HCT116 (cell line): Measurements from ENCODE around the gene INSL3. TPM values are rescaled to one million over a fixed set of nuclear protein-coding genes. Genes with fewer than 3 reads are reported as not detected.

Source experiments
- ATAC-seq: fragments of 200-7000 bp; cut with Tn5 transposase; 2 replicates; pipeline ENCODE4 v1.9.1; 2020; ENCODE audit warnings: mild to moderate bottlenecking, moderate library complexity
- BruUV-seq: library from RNA; stranded (reverse); fragments of 400-500 nt; replicated peaks from 2 replicates; lab custom pipeline; 2021; lab: Mats Ljungman, UMichigan
- CTCF ChIA-PET: fragments of 300-600 bp; sonication (Branson Sonifier 250); formaldehyde crosslinking; loops from one replicate; lab custom pipeline; 2021; ENCODE audit warnings: antibody characterized with exemption; lab: Charles Lee
- POLR2A ChIA-PET: fragments of 300-600, 350-600 bp; sonication (Branson Sonifier 250); formaldehyde crosslinking; loops from one replicate; lab custom pipeline; 2021; ENCODE audit warnings: antibody characterized with exemption; lab: Charles Lee
- RAD21 ChIA-PET, 2 experiments: fragments of 300-600 bp; sonication (Branson Sonifier 250); formaldehyde crosslinking; loops; one replicate each; lab custom pipeline; 2023; ENCODE audit warnings: low total read pairs in 2 of 2; ENCODE audit not compliant: uncharacterized antibody in 2 of 2, unreplicated experiment in 2 of 2, low non-redundant PET in 1 of 2; lab: Charles Lee
- DNase-seq: peaks from one replicate; pipeline ENCODE4 v3.0.0-alpha.2; 2010; ENCODE audit warnings: low read depth, low spot score
- H2AFZ ChIP-seq: fragments of 200-600 bp; shearing (Covaris generic), sonication (generic); 2 replicates; pipeline ENCODE4 v1.6.1; 2017; ENCODE audit warnings: low read depth, mixed run types, mixed read lengths, antibody characterized with exemption, low read length; ENCODE audit not compliant: poor library complexity, severe bottlenecking
- H3K27ac ChIP-seq: 2 replicates; pipeline ENCODE4 v1.5.1; 2012; ENCODE audit warnings: low read depth, low read length
- H3K27me3 ChIP-seq: fragments of 200-600 bp; sonication (generic); 2 replicates; pipeline ENCODE4 v1.6.1; 2016; ENCODE audit warnings: mixed run types, low read length, mixed read lengths; ENCODE audit not compliant: insufficient read depth
- H3K36me3 ChIP-seq, 2 experiments: fragments of 200-500 bp in 1 of 2; fragments of 200-600 bp in 1 of 2; sonication (Bioruptor generic) in 1 of 2; sonication (generic) in 1 of 2; 2 replicates each; pipeline versions ENCODE4 v1.5.1 to v1.6.1; 2014 to 2016; ENCODE audit warnings: low read length in 2 of 2, inconsistent platforms in 1 of 2, mixed read lengths in 1 of 2, mixed run types in 1 of 2; ENCODE audit not compliant: insufficient read depth in 2 of 2, control insufficient read depth in 1 of 2
- H3K4me1 ChIP-seq, 2 experiments: fragments of 200-600 bp in 1 of 2; sonication (generic) in 1 of 2; 2 replicates each; pipeline versions ENCODE4 v1.5.1 to v1.6.1; 2012 to 2017; ENCODE audit warnings: low read length in 2 of 2, inconsistent platforms in 1 of 2, mild to moderate bottlenecking in 1 of 2, mixed read lengths in 1 of 2, mixed run types in 1 of 2, moderate library complexity in 1 of 2; ENCODE audit not compliant: insufficient read depth in 2 of 2, control insufficient read depth in 1 of 2
- H3K4me2 ChIP-seq: fragments of 200-600 bp; sonication (generic); 2 replicates; pipeline ENCODE4 v1.6.1; 2017; ENCODE audit warnings: mixed run types, low read length, mixed read lengths
- H3K4me3 ChIP-seq, 2 experiments: fragments of 200-600 bp in 1 of 2; sonication (generic) in 1 of 2; replicated peaks in 1 of 2; 2 replicates each; pipeline ENCODE4 v1.5.1; 2011 to 2016; ENCODE audit warnings: low read length in 2 of 2, control low read depth in 1 of 2, low read depth in 1 of 2, mild to moderate bottlenecking in 1 of 2, mixed read lengths in 1 of 2, mixed run types in 1 of 2
- H3K79me2 ChIP-seq: fragments of 200-600 bp; sonication (generic); 2 replicates; pipeline ENCODE4 v1.6.1; 2017; ENCODE audit warnings: mild to moderate bottlenecking, mixed run types, low read length, moderate library complexity, mixed read lengths; ENCODE audit not compliant: insufficient read depth
- H3K9ac ChIP-seq: fragments of 200-600 bp; sonication (generic); 2 replicates; pipeline ENCODE4 v1.6.1; 2016; ENCODE audit warnings: low read length, mixed read lengths
- H3K9me2 ChIP-seq: fragments of 200-600 bp; sonication (generic), shearing (Covaris generic); 2 replicates; pipeline ENCODE4 v1.6.1; 2017; ENCODE audit warnings: mixed run types, mild to moderate bottlenecking, moderate library complexity; ENCODE audit not compliant: insufficient read depth
- H3K9me3 ChIP-seq, 2 experiments: fragments of 200-500 bp in 1 of 2; fragments of 200-600 bp in 1 of 2; sonication (Bioruptor generic) in 1 of 2; sonication (generic) in 1 of 2; 2 replicates each; pipeline ENCODE4 v1.6.1; 2014 to 2017; ENCODE audit warnings: low read length in 2 of 2, mixed read lengths in 2 of 2, inconsistent platforms in 1 of 2, low read depth in 1 of 2, mild to moderate bottlenecking in 1 of 2, mixed run types in 1 of 2, moderate library complexity in 1 of 2; ENCODE audit not compliant: control insufficient read depth in 1 of 2, insufficient read depth in 1 of 2
- H4K20me1 ChIP-seq: fragments of 200-600 bp; sonication (generic), shearing (Covaris generic); 2 replicates; pipeline ENCODE4 v1.6.1; 2017; ENCODE audit warnings: mixed run types, mild to moderate bottlenecking, moderate library complexity; ENCODE audit not compliant: insufficient read depth
- CEBPB ChIP-seq: IDR thresholded peaks from 2 replicates; pipeline ENCODE4 v1.6.1; 2012; ENCODE audit warnings: low read depth
- CTCF ChIP-seq, 3 experiments: fragments of 200-600 bp in 1 of 3; sonication (generic) in 1 of 3; IDR thresholded peaks in 2 of 3; conservative IDR thresholded peaks in 1 of 3; 2 replicates each; pipeline ENCODE4 v1.5.1; 2012 to 2017; ENCODE audit warnings: low read depth in 2 of 3, low read length in 2 of 3, antibody characterized with exemption in 1 of 3, borderline replicate concordance in 1 of 3, control low read depth in 1 of 3, mild to moderate bottlenecking in 1 of 3, mixed read lengths in 1 of 3, mixed run types in 1 of 3, moderate library complexity in 1 of 3; ENCODE audit not compliant: insufficient read depth in 1 of 3
- EGR1 ChIP-seq: IDR thresholded peaks from 2 replicates; pipeline ENCODE4 v1.6.1; 2012; ENCODE audit warnings: low read depth
- ELF1 ChIP-seq: IDR thresholded peaks from 2 replicates; pipeline ENCODE4 v1.6.1; 2012; ENCODE audit warnings: low read depth, borderline replicate concordance
- EZH2 ChIP-seq: fragments of 200-600 bp; sonication (generic); IDR thresholded peaks from 2 replicates; pipeline ENCODE4 v1.6.1; 2017; ENCODE audit warnings: antibody characterized with exemption, mixed run types
- EZH2phosphoT487 ChIP-seq: fragments of 200-600 bp; IDR thresholded peaks from 2 replicates; pipeline ENCODE4 v1.6.1; 2018; ENCODE audit warnings: antibody characterized with exemption, borderline replicate concordance
- JUND ChIP-seq: IDR thresholded peaks from 2 replicates; pipeline ENCODE4 v1.6.1; 2012
- POLR2AphosphoS5 ChIP-seq: IDR thresholded peaks from 2 replicates; pipeline ENCODE4 v1.6.1; 2011; ENCODE audit warnings: mild to moderate bottlenecking, low read depth, low read length, moderate library complexity
- SIN3A ChIP-seq: IDR thresholded peaks from 2 replicates; pipeline ENCODE4 v1.6.1; 2012; ENCODE audit warnings: low read depth
- TCF7L2 ChIP-seq: IDR thresholded peaks from 2 replicates; pipeline ENCODE4 v1.7.0; 2011; ENCODE audit warnings: borderline replicate concordance, inconsistent platforms; ENCODE audit not compliant: insufficient read depth, insufficient read length; ENCODE audit errors: extremely low read depth
- YY1 ChIP-seq: IDR thresholded peaks from 2 replicates; pipeline ENCODE4 v1.6.1; 2011; ENCODE audit warnings: low read length, low read depth, moderate library complexity, mild to moderate bottlenecking; ENCODE audit not compliant: insufficient replicate concordance; ENCODE audit errors: extremely low read depth
- ZBTB33 ChIP-seq: IDR thresholded peaks from 2 replicates; pipeline ENCODE4 v1.6.1; 2011; ENCODE audit warnings: mild to moderate bottlenecking, low read length, moderate library complexity; ENCODE audit not compliant: insufficient replicate concordance; ENCODE audit errors: extremely low read depth
- ZFX ChIP-seq: fragments of 450-650 bp; IDR thresholded peaks from 2 replicates; pipeline ENCODE4 v1.6.1; 2017
- intact Hi-C: fragments of 100-400 bp; cut with micrococcal nuclease; formaldehyde crosslinking; loops from 2 replicates; pipeline ENCODE4 v1.10.0; 2022
- total RNA-seq: library from RNA; stranded (reverse); gene quantifications from one replicate; pipeline ENCODE4 v1.2.1, GENCODE V29; 2021; ENCODE audit not compliant: unreplicated experiment
- TF ChIP-seq, protein P1 (sequence below): IDR thresholded peaks from 2 replicates; pipeline ENCODE4 v1.6.1; 2012

INSL3 gene
- total RNA-seq, 1 experiment from 2014 or later: 0.96 TPM

GRCh38 chr19:17848595-17849292 lies 27.4 kb upstream of the INSL3 start:
- no peaks in the 10 kb centered on the region for H3K9me3 ChIP-seq
- H3K9ac ChIP-seq: no peak overlapping the region
- BruUV-seq: no TSS peak
- POLR2A ChIA-PET: interaction anchor here (2.2 kb wide), 1 partner anchor 11 kb away, joined by 11 read pairs; the partner anchor contains the start of gene RPL18A
- RAD21 ChIA-PET: no interaction called here
- no peak overlapping the region for H3K4me2 ChIP-seq
- H3K27me3 ChIP-seq: no peaks in the 10 kb centered on the region
- ATAC-seq: no peak
- no peaks in the 10 kb centered on the region for H4K20me1 ChIP-seq
- H2AFZ ChIP-seq: no peak overlapping the region
- CTCF ChIA-PET: interaction anchor here (1.9 kb wide), 1 partner anchor 10 kb away, joined by 14 read pairs; the partner anchor contains the start of gene RPL18A
- H3K27ac ChIP-seq: no peak overlapping the region
- no peaks in the 10 kb centered on the region for H3K79me2 ChIP-seq
- H3K4me1 ChIP-seq: peaks cover 4 to 15% of the 10 kb centered on the region in 2 experiments; a peak in 3 of 4 replicates
- H3K4me3 ChIP-seq: no peak overlapping the region
- intact Hi-C loops: no loop called here
- H3K9me2 ChIP-seq: no peaks in the 10 kb centered on the region
- no peaks in the 10 kb centered on the region for H3K36me3 ChIP-seq
- no peak for DNase-seq
- TF ChIP-seq POLR2AphosphoS5: no peak
- TF ChIP-seq EZH2: no peak
- TF ChIP-seq TCF7L2: no peak
- TF ChIP-seq EZH2phosphoT487: no peak
- TF ChIP-seq JUND: no peak

- H3K4me3 ChIP-seq: no peak within 1 kb of the TSS
- ATAC-seq: no peak
- CTCF ChIA-PET: no interaction called here
- BruUV-seq: no TSS peak
- peaks cover 7 to 25% of the 10 kb centered on the region in 2 experiments; a peak in 3 of 4 replicates for H3K4me1 ChIP-seq
- H3K27ac ChIP-seq: no peak within 1 kb of the TSS
- H3K79me2 ChIP-seq: peaks cover 9% of the 10 kb centered on the region
- no peaks in the 10 kb centered on the region for H3K9me2 ChIP-seq
- no peak within 1 kb of the TSS for H3K9ac ChIP-seq
- H3K27me3 ChIP-seq: no peaks in the 10 kb centered on the region
- H3K36me3 ChIP-seq: no peaks in the 10 kb centered on the region
- no peaks in the 10 kb centered on the region for H4K20me1 ChIP-seq
- no peaks in the 10 kb centered on the region for H3K9me3 ChIP-seq
- intact Hi-C loops: no loop called here
- no peak for DNase-seq
- no peak within 1 kb of the TSS for H3K4me2 ChIP-seq
- RAD21 ChIA-PET: no interaction called here
- no peak for TF ChIP-seq EGR1
- TF ChIP-seq EZH2: no peak
- TF ChIP-seq ZFX: no peak
- no peak for TF ChIP-seq SIN3A
- TF ChIP-seq, protein P1, sequence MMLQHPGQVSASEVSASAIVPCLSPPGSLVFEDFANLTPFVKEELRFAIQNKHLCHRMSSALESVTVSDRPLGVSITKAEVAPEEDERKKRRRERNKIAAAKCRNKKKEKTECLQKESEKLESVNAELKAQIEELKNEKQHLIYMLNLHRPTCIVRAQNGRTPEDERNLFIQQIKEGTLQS: no peak
- TF ChIP-seq YY1: no peak
- no peak for TF ChIP-seq ELF1
- no peak for TF ChIP-seq CEBPB
- TF ChIP-seq ZBTB33: no peak
- TF ChIP-seq CTCF (IDR thresholded peaks at IDR 0.05 in 2 of 3, conservative IDR thresholded peaks at IDR 0.05 in 1 of 3; ENCODE audit: borderline replicate concordance in 1 of 3, insufficient read depth in 1 of 3, low read depth in 2 of 3, low read length in 2 of 3): no peak
- no peak within 1 kb of the TSS for H2AFZ ChIP-seq
- POLR2A ChIA-PET: no interaction called here
These were observed 26.4 kb upstream of the INSL3 start, which contains the start of gene JAK3 for GRCh38 chr19:17847538-17848366. Gene JAK3 (minus strand): TSS chr19:17847982. CDS start chr19:17844417, 3,565 bp downstream.
